CD4-positive, alpha-beta T cell treated with Interleukin-6 at 100 ng/mL for 8 hours (primary cell): Measurements from ENCODE around the gene WIZ.
A peak's percentile ranks its signal among the peaks of the same experiment; 100 is the strongest.
"Not testable (repeated sequence)": the region's sequence is repeated elsewhere in the genome, so short reads cannot be mapped to it uniquely, and the experiment has no call there.

Experiments used
- DNase-seq: peaks from one replicate; pipeline ENCODE4 v3.0.0-alpha.2; 2020; ENCODE audit warnings: mixed read lengths, low spot score

The WIZ gene

DNA sequence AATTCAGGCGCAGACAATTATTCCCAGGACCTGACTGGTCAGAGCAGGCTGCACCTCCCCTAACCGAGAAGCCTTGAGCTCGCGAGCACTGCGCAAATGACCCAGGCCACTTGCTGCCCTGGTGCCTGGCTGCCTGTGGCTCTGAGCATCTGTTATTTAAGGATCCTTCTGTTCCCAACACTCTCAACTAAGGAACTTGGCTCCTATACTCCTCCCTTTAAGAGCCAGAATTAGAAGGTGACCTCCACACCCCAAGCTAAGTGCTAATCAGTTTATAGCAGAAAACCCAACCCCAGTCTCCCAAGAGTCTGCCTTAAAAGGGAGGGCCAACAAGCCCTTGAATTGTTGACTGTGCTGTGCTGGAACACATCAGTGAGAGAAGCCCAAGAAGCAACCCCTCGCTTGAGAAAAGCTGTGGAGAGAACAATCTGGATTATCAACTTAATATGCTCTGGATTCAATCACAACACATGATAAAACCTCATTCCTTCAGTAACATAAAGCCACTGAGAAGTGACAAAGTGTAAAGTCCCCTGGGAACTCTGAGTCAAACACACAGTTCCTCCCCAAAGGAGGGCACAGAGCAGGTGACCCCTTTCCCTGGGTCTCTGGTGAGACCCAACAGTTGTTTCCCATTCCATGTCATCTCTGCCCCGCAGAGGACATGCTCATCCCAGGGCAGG, 45.5 kb downstream of the WIZ start:
- DNase-seq, result no peak

DNA sequence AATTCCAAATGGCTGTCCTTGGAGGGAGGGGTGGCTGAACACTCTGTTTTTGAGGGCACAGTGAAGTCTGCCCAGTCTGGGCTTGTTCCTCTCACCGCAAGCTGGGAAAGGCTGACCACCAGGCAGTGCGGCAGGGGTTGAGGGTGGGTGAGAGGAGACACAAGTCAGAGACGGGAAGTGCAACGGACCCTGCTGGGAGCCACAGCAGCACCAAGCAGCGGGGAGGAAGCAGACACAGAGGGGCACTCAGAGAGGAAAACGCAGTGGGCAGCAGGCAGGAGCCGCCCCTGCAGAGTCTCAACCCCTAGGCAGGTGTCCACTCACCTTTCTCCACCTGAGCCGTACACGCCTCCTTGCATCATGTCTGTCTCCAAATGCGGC, 46.6 kb downstream of the WIZ start:
- DNase-seq, result no peak

DNA sequence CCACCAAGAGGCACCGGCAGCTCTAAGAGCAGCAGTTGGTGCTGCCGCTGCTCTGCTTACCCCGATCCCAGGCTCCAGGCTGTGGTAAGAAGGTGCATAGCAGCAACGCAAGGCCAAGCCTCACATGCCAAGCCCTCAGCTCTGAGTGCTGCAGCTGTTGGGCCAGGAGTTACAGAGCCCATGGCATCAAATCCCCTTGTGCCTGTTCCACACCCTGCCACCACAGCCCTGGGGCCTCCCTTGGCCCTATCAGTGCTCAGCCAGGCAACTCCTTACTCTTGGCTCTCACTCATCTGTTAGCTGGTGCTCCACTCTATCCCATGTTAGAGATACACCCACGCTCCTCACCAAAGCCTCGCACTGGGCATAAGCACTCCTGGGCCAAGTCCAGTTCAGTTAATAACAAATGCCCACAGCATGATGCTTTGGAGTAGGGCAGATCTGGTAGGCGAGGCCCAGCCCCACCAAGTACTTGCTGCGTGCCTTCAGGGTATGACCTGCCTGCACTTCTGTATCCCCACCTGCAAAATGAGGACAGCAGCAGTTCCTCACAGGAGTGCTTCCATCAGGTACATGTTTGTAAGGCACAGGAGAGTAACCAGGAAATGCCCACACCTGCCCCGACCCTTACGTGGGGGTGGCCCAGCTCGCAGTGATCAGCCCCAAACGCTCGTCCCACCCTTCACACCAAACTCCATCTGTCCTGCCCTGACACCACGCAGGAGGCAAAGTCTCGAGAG, 47.2 kb downstream of the WIZ start:
- no peak for DNase-seq

- DNase-seq, result no peak
Measured at GRCh38 chr19:15401397-15401710, 48.4 kb downstream of the WIZ start.

GRCh38 chr19:15400521-15401396, 49.0 kb downstream of the WIZ start:
- DNase-seq, result no peak

GRCh38 chr19:15399635-15400034, 50.1 kb downstream of the WIZ start:
- DNase-seq, result no peak

DNA sequence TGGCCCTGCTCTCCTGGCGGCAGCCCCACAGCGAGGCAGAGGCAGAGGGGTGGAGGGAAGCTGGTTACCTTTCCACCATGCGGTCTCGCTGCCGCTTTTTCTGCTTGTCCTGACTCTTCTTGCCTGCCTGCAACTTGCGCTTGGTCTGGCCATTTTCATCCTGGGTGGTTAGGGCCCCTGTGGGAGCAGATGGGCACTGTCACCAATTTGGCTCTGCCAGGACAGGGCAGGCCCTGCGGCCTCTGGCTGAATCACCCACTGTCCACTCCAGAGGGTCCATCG, 50.6 kb downstream of the WIZ start:
- no peak for DNase-seq

- DNase-seq, result no peak
Measured at GRCh38 chr19:15398501-15399233, 51.1 kb downstream of the WIZ start.

- no peak for DNase-seq
Measured at GRCh38 chr19:15397782-15398181, 52.0 kb downstream of the WIZ start.

DNA sequence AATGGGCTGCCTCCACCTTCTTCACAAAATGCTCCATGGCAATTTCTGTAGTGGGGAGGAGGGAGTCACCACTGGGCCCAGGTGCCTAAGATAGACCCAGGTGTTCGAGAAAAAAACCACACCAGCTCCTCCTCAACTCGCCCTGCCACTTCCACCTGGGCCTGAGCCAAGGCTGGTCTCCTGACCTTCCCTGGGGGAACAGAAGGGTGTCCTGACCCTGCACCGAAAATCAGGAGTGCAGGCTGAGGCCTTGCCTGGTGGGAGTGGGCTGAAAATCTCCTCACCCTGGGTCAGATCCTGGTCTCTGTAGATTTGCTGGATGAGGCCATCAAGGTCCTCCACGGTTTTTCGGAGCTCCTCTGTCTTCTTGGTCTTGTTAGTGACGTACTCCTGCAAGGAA, 52.5 kb downstream of the WIZ start:
- no peak for DNase-seq

DNA sequence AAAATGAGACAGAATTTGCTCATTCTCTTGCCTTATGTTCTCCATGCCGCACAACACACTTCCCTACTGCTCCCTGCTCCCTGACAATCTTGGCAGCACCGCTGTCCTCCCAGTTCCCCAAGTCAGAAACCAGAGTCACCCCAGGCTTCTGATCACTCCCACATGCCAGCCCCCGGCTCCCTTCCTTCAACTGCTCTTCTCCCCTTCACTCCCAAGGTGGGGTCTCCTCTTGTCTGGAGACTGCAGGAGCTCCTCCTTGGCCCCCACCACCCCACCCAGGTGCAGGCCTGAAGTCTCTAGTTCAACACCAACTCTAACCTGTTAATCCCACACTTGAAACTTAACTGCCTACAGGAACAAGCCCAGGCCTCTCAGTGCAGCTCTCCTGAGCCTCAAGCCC, 53.3 kb downstream of the WIZ start:
- no peak for DNase-seq

DNA sequence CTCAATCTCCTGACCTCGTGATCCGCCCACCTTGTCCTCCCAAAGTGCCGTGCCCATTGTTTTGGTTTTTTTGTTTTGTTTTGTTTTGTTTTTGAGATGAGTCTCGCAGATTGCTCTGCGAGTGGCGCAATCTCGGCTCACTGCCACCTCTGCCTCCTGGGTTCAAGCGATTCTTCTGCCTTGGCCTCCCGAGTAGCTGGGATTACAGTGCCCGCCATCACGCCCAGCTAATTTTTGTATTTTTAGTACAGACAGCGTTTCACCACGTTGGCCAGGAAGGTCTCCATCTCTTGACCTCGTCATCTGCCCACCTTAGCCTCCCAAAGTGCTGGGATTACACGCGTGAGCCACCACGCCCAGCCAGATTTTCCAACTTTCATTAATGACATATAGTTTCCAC, 54.5 kb downstream of the WIZ start:
- DNase-seq, result not testable (repeated sequence)

- DNase-seq, result no peak
Measured at GRCh38 chr19:15394426-15394825, 55.3 kb downstream of the WIZ start.

GRCh38 chr19:15393963-15394362, 55.8 kb downstream of the WIZ start:
- DNase-seq, result no peak

DNA sequence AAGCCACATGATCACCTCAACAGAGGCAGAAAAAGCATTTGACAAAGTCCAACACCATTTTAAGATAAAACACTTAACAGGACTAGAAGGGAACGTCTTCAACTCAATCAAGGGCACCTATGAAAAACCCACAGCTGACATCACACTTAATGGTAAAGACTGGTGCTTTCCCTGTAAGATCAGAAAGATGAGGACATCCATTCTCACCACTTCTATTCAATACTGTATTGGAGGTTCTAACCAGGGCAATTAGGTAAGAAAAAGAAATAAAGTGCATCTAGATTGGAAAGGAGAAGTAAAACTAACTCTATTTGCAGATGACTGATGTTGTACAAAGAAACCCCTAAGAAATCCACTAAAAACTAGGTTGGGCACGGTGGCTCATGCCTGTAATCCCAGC, 58.9 kb downstream of the WIZ start:
- DNase-seq, result no peak

GRCh38 chr19:15381864-15382263, 67.9 kb downstream of the WIZ start:
- DNase-seq, result no peak

DNA sequence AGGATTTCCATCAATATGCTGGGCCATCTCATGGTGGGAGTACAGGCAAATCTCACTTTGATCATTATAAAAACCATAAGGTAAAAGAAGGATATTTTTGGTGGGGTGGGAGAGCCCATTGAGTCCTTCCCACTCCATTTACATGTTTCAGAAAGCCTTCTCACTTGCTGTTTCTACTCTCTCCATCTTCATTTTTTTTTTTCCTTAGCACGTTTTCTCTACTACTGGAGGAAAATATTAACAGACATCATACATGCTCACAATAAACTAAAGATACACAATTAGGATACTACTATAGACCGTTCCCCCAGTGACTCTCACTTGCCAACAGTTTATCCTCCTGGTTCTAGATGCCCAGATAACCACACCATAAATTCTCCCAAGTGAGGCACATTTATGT, 68.3 kb downstream of the WIZ start:
- DNase-seq, result no peak

GRCh38 chr19:15379999-15380647, 69.6 kb downstream of the WIZ start:
- DNase-seq, result no peak

- DNase-seq, result peak; percentile 99
Measured at GRCh38 chr19:15379083-15379998, 70.4 kb downstream of the WIZ start, which contains the start of gene AKAP8. Gene AKAP8 (minus strand): TSS chr19:15379787. CDS start chr19:15379731, 56 bp downstream.

GRCh38 chr19:15378534-15379082, 71.1 kb downstream of the WIZ start:
- peak; percentile 45 for DNase-seq
